NCI-H146 treated with DMSO at 0.1 percent for 48 hours (cell line): Measurements from ENCODE around the gene WDR7.

Experiments used
- DNase-seq: peaks from one replicate; lab custom pipeline; 2025; ENCODE audit not compliant: unreplicated experiment; lab: John Stamatoyannopoulos, UW

Gene WDR7

DNA sequence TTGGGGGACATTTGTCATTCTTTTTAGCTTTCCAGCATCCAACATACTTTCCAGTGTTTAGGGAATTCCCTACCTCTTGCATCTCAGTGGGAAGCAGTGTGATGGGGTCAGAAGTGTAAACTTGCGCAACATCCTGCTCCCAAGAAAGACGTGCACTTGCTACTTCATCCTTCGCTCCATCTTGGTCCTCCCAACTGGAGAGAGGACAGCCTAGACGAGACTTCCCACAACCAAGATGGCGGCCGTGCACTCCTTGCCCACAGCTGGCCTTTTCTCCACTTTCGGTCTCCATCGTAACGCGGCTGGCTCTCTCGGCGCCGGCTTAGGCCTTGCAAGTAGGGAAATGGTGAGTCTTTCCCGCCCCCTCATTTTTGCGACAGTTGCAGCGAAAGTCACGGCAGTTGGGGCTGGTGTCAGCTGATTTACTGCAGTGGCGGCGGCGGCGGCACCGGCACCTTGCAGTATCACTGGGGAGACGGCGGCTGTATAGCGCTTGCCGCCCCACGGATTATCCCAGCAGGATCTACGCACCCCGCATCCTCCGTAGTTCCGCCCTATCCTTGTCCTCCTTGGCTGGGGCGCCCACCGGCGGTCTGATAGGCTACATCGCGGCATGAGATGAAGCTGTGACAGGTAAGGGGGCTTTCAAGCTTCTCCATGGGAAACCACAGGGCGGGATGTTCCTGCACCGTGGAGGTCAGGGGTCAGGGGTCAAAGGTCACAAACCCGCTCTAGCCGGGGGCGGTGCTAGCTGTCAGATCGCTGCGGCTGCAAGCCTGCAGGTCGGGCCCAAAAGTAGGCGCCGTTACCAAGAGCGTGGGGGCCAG, at the start of gene WDR7:
WDR7 (plus strand) TSS at position 416 of the 827 bp plus-strand sequence. CDS start 21,157 bp downstream, outside the sequence.
- DNase-seq, result peak; percentile 100

DNA sequence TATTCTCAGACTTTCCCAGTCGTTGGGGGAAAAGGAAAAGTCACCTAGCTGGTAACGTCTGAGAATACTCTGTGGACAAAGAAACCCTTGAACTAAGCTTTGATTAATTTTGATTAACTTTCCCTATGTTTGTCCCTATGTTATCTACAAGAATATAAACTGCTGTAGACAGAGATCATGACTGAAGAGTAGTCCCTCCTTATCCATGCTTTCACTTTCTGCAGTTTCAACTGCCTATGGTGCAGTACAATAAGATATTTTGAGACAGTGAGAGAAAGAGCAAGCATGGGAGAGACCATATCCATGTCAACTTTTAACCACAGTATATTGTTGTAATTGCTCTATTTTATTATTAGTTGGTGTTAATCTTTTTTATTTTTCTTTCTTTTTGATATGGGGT, 44.5 kb upstream of the WDR7 start:
- no peak for DNase-seq

DNA sequence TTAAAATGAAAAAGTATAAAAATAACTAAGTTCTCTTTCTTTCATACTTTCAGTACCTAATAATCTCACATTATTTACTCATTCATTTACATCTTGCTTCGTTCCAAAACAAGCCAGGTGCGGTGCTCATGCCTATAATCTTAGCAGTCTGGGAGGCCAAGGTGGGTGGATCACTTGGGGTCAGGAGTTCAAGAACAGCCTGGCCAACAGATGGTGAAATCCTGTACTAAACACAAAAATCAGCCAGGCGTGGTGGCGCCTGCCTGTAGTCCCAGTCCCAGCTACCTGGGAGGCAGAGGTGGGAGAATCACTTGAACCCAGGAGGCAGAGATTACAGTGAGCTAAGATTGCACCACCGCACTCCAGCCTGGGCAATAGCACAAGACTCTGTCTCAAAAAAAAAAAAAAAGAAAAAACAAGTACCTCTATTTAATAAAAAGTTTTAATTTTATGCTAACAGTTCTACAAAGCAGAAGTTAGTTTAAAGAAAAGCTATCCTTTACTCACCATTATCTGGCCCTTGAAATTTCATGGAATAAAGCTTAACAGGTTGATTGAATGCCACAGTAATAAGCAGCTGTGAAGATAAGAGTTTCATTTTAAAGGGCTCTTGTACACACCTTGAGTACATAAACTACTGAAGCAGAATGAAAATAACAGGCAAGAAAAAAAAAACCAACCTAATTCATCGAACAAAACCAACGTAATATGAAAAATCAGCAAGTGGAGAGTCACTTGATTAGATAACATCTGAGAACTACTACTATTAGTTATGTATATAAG, 35.2 kb upstream of the WDR7 start:
- no peak for DNase-seq

DNA sequence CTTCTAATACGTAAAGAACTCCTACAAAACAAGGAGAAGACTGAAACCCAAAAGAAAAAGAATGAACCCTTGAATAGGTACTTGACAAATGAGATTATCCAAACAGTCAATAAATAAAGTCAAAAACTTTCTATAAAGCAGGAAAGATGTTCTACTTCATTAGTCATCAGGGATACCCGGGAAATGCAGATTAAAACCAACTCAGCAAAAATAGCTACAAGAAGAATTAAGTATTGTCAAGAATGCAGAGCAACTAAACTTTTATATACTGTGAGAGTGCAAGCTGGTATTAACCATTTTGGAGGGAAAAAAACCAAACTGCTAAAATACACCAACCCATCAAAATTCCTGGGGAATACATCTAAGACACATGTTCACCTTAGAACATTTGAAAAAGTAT, 23.2 kb upstream of the WDR7 start:
- no peak for DNase-seq

DNA sequence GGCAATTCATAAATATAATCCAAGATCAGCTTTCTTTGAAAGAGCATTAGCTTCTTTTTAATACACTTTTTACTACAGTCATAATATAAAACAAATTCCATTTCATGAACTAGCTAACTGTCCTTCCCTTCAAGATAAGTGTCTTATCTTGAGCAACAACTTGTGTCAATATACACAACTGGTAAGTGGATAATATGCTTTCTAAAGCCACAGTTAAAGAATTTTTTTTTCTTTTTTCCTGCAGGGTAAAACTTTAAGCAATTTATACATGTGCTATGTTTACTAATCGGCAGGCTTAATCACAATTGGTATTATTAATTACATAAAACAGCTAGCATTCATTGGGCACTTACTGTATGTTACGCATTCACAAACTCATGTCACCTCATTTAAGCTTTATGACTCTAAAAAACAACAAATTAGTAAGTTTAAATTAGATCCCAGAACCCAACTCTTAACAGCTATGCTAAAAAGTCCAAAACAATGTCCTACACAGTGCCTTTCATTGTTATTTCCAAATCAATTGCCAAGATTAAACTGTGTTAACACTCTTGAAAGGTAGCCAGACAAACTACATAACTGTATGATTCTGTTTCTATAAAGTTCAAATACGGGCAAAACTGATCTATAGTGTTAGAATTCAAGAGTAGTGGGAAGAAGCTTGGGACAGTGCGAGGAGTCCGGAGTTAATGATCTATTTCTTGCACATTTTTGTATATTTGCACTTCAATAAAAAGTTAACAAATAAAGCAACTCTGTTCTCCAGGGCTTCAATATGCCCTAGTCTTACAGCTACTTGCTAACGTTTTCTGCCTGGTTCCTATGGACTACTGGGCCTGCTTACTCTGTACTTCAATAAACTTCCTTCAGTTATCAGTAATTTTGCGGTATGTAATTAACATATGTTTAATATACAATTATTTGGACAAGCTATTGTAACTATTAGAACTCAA, 18.8 kb upstream of the WDR7 start:
- DNase-seq, result no peak

DNA sequence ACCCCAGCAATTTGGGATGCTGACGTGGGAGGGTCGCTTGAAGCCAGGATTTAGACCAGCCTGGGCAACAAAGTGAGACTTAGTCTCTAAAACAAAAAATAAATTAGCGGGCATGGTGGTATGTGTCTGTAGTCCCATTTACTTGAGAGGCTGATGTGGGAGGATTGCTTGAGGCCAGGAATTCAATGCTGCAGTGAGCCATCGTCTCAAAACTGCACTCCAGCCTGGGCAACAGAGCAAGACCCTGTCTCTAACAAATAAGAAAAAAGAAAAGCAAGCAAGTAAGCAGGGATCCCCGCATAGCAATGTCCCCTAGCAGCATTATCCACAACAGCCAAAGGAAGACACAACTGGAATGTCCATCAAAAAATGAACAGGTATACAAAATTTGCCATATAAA, 16.2 kb upstream of the WDR7 start:
- DNase-seq, result no peak

DNA sequence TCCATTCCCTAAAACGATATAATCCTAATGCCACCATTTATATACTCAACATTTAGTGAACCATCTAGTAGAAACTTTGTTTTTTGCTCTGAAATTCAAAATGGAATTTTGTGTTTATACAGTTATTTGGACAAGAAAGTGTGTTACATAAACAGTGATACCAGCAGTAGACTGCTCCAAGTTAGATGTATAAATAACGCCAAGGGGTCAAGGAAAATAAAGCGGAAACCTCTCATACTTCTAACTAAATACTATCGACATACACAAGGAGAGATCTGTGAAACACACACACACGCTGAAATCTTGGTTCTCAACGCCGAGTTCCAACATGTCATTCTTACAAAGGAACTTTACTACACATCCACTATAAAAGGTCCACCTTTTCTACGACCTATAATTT, 14.0 kb upstream of the WDR7 start:
- DNase-seq, result no peak

DNA sequence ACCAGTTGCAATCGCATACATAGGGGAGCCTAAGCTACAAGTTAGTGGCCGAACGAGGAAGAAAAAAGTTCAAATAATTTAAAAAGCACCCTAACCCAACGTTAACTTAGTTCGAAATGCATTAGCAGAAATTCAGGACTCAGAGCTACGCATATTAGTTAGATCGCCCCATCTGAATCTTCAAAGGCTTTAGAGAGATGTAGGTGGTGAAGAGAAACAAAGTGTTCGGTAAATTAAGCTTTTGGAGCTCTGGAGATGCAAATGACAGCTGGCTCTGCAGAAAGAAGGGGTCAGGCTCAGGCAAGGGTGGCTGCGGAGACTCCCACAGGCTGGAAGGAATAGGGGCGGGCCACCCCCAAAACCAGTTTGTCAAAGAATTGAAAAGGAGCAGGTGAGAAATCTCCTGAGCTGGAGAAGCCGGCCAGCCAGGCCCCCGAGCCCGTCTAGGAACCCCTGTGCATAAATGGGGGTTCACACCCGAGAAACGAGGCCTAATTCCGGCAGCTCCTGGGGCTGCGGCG, 13.4 kb upstream of the WDR7 start:
- no peak for DNase-seq

DNA sequence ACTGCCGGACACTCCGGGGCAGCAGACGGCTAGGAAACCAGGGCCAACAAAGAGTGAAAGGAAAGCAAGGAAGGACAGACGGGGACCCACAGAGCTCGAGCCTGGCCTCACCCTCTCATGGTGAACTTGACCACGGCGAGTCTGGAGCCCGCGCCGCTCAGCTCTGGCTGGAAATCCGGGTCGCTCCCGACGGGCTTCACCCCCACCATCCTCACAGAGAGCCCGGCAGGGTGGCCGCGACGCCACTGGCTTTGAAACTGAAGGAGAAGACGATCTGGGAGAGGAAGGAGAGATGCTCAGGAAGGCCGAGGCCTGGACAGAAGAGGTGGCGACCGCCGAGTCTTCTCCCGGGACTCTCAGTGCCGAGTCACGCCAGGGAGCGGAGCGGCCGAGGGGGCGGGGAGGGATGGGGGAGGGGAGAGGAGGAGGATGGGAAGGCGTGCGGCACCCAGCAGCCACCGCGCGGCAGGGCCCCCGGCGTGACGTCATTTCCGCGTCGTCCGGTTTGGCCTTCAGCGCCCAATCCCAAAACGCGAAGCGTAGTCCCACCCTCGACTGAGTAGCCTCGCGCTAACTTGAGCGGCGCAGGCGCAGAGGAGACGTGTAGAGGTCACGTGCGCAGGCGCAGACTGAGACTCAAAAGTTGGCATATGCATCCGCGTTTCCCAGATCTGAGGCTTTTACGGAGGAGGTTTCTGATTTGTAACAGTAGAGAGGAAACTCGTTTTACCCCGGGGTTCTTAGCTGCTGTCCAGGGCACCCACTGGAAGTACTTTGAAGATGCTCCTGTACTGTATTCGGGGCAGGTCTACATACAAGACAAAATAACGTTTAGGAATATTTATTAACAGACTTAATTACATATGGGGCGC, 12.7 kb upstream of the WDR7 start, which contains the start of gene TXNL1:
TXNL1 (minus strand) TSS at position 361 of the 872 bp plus-strand sequence; CDS start at position 209, 152 bp downstream.
- DNase-seq, result peak; percentile 99

DNA sequence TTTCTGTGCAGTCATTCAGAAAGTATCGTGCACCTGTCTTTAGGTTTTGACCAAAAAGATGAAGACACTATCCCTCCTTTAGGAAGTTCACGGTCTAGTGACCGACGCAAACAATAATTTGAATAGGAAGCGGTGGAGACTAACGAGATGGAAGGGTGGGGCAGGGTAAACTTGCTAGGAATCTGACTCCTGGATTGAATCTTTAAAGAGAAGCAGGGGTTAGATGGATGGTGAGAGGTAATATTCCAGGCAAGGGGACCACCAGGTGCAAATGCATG, 12.1 kb upstream of the WDR7 start:
- DNase-seq, result peak; percentile 86

DNA sequence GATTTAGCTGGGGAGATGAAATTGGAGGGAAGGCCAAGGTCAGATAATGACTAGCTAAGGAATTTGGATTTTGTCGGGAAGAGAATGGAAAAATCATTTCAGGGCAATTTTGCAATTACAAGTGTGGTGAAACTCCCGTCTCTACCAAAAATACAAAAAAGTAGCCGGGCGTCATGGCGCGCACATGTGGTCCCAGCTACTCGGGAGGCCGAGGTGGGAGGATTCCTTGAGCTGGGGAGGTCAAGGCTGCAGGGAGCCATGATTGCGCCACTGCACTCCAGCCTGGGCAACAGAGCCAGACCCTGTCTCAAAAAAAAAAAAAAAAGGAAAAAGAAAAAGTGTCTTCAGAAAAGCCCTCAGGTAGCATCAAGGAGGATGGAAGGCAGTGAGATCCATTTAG, 11.6 kb upstream of the WDR7 start:
- no peak for DNase-seq

DNA sequence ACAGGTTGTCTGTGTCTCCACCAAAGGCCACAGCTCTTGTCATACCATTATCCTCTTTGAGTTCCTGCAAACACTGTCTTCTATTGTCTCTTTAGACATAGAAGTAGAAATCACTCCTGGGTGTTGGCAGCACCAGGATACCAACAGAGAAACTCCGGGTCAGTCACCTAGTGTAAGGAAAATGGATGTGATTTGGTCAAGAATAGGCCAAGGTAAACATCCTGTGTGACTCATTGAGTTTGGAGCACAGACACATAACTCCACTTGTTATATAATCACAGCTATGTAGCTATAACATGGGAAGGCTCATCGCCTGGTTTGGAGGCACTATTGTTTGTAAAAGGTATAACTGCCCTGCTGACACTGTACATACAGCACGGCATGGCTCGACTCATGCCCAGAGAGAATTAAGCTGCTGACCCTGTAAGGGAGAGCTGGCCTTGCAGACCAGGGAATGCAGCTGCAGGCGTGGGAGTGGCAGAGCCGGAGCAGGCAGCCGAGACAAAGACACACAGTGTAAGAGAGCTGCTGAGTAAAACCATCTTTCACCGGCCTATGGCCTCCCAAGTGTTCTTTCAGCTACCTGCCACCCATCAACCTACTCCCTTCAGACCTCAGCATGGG, 9.3 kb upstream of the WDR7 start:
- DNase-seq, result no peak

DNA sequence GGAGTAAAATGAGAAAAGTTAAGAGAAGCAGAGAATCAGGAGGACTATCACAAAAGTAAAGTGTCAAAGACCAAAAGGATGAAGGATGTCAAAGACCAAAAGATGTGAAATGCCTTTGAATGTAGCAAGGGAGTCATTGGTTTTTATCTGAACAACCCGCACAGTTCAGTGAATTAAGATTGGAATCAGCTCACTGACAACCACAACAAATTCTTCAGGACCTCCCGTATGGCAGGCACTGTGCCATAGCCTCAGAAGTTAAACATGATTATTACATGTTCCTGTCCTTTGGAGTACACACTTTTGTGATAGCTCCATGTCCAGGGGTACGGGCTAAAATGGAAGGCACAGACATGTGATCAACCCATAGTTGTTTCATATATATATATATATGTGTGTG, 7.8 kb upstream of the WDR7 start:
- no peak for DNase-seq

DNA sequence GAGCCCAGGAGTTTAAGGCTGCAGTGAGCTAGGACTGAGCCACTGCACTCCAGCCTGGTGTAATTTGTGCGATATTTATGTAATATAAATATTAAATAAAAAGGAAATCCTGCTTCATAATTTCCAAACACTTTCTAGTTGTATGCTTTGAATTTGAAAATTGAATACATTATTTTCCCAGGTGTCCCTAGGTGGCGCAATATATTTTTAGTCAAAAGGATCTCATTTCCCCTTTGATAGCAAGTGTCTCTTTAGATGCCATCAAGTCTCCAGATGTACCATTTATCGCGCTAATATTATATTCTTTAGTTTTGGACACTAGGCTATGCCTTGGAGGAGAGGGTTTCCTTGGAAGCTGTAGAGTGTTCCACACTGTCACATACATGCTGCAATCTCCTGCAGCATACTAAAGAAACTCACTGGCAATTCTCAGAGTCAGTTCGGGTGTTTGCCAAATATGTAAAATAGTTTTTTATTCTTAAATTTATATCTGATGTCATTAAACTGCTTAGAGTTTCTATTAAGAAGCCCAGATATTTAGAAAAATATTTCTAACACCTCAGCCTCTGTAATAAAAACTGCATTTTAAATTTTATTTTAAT, 5.6 kb upstream of the WDR7 start:
- no peak for DNase-seq

DNA sequence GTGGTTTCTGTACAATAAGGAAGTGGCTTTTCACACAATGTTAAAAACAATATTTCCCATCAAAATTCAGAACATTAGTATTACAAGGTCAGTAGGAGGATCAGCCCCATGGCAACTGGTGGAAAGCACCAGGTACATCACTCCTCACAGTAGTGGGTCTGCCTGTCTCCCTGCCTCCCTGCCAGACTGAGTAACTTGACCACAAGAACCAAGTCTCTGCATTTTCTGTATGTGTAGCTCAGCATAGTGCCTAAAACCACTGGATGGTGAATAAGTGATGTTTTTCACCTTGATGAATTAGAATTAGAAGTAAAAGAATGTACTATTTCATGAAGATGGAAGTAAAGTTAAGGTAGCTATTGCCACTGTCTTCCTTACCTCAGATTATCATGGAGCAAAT, 4.1 kb upstream of the WDR7 start:
- DNase-seq, result no peak

DNA sequence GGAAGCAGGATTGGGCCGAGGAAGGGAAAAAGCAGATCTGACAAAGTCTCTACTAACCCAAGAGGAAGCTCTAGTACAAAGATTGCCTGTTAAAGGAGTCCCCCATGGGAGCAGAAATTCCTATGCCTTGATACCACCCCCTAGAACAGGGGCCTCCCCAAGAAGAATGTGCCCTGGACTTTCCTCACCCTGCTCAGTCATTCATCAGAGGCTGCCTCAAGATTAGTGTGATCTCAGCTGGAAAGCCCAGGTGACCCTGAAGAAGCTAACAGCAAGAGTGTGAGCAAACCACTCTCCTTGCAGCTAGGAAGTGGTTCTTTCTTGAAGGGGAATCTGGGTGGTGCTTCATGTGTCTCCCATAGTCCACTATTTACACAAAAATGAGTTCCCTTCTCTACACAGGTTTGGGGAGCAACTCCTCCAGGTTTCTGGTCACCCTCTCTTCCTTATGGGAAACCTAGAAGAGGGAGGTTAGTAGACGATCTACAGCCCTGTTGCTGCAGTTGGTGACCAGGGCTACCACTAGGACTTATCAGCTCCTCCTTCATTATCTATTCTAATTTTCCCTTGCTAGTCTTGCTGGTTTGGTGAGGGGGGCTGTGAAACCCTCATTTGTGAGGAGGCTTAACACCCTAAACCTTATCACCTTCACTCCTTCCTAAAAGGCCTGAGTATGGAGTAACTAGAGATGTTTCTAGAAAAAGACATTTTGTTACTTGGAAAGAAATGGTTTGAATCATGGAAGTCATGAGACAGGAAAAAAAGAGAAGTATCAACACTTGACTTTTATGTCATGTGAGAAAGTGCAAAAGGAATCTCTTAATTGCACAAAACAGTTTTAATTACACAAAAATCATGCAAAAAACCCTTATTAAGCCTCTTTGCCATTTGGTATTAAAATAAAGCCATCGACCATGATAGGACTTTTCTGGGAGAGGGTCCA, 2.9 kb upstream of the WDR7 start:
- DNase-seq, result no peak

DNA sequence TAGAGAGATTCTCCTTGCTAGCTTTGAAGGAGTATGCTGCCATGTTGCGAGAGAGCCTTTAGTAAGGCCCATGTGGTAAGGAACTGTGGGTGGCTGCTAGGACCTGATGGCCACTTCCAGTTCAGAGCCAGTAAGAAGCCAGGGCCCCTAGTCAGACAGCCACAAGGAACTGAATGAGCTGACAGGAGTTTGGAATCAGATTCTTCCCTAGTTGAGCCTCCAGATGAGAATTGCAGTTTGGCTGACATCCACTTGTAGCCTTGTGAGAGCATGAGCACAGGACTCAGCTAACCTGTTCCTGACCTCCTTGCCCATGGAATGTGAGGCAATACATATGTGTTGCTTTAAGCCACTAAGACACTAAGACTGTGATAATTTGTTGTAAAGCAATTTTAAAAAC, 1.2 kb upstream of the WDR7 start:
- no peak for DNase-seq

DNA sequence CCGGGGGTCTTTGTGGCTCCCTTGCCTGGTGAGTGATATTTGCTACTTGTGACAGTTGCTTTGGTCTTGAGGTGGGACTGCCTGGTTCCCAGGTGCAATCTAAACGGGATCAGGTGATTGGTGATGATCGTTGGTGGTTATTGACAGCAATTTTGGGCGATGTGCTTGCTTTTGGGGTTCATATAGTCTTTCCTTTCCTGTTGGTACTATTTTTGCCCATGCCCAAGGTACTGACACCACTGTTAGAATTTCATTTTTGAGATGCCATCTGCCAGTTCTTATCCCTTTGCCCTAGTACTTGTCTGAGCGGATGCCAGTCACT, 573 bp downstream of the WDR7 start:
- DNase-seq, result no peak
